Measurements from ENCODE around the gene SFMBT2.

The SFMBT2 gene

GRCh38 chr10:7111561-7111960 lies 299.3 kb downstream of the SFMBT2 start:
- TF ChIP-seq ZFX (IDR thresholded peaks at IDR 0.05; ENCODE audit: borderline replicate concordance): no peak
- TF ChIP-seq, protein P1, sequence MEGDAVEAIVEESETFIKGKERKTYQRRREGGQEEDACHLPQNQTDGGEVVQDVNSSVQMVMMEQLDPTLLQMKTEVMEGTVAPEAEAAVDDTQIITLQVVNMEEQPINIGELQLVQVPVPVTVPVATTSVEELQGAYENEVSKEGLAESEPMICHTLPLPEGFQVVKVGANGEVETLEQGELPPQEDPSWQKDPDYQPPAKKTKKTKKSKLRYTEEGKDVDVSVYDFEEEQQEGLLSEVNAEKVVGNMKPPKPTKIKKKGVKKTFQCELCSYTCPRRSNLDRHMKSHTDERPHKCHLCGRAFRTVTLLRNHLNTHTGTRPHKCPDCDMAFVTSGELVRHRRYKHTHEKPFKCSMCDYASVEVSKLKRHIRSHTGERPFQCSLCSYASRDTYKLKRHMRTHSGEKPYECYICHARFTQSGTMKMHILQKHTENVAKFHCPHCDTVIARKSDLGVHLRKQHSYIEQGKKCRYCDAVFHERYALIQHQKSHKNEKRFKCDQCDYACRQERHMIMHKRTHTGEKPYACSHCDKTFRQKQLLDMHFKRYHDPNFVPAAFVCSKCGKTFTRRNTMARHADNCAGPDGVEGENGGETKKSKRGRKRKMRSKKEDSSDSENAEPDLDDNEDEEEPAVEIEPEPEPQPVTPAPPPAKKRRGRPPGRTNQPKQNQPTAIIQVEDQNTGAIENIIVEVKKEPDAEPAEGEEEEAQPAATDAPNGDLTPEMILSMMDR (IDR thresholded peaks at IDR 0.05): no peak
- H3K27ac ChIP-seq: no peak overlapping the region

GRCh38 chr10:7111089-7111488 lies 299.7 kb downstream of the SFMBT2 start:
- TF ChIP-seq, protein P1 (IDR thresholded peaks at IDR 0.05): no peak
- no peak for TF ChIP-seq ZFX (IDR thresholded peaks at IDR 0.05; ENCODE audit: borderline replicate concordance)
- H3K27ac ChIP-seq: no peak overlapping the region
